ENCODE results near the gene PLIN3.
"Not testable (repeated sequence)": the region's sequence is repeated elsewhere in the genome, so short reads cannot be mapped to it uniquely, and the experiment has no call there.

The PLIN3 gene

GRCh38 chr19:4852484-4852883, 15.0 kb downstream of the PLIN3 start:
- H3K4me3 ChIP-seq (ENCODE audit: low read depth, low read length) = no peak overlapping the region
- TF ChIP-seq CTCF (IDR thresholded peaks at IDR 0.05; ENCODE audit: insufficient read depth, low read depth, low read length, missing control alignments) = no peak

GRCh38 chr19:4851551-4852290, 15.7 kb downstream of the PLIN3 start:
- H3K4me3 ChIP-seq (ENCODE audit: low read depth, low read length) = no peak overlapping the region
- DNase-seq (ENCODE audit: low read depth) = peak; percentile 85
- peak; percentile 93 for TF ChIP-seq CTCF (IDR thresholded peaks at IDR 0.05; ENCODE audit: insufficient read depth, low read depth, low read length, missing control alignments)

More at GRCh38 chr19:4852484-4852883, 15.0 kb downstream of the PLIN3 start:
- no peak for DNase-seq (ENCODE audit: low read depth)

- TF ChIP-seq CTCF (IDR thresholded peaks at IDR 0.05; ENCODE audit: insufficient read depth, low read depth, low read length, missing control alignments) = no peak
- no peak overlapping the region for H3K4me3 ChIP-seq (ENCODE audit: low read depth, low read length)
- no peak for DNase-seq (ENCODE audit: low read depth)
Observed at GRCh38 chr19:4849019-4849418, 18.4 kb downstream of the PLIN3 start.

- DNase-seq (ENCODE audit: low read depth) = no peak
- no peak for TF ChIP-seq CTCF (IDR thresholded peaks at IDR 0.05; ENCODE audit: insufficient read depth, low read depth, low read length, missing control alignments)
- no peak overlapping the region for H3K4me3 ChIP-seq (ENCODE audit: low read depth, low read length)
Observed at GRCh38 chr19:4847190-4847973, 20.1 kb downstream of the PLIN3 start.

GRCh38 chr19:4845975-4846374, 21.5 kb downstream of the PLIN3 start:
- DNase-seq (ENCODE audit: low read depth); H3K4me3 ChIP-seq (ENCODE audit: low read depth, low read length): not testable (repeated sequence)

GRCh38 chr19:4844348-4845179, 22.9 kb downstream of the PLIN3 start:
- no peak overlapping the region for H3K4me3 ChIP-seq (ENCODE audit: low read depth, low read length)
- no peak for TF ChIP-seq CTCF (IDR thresholded peaks at IDR 0.05; ENCODE audit: insufficient read depth, low read depth, low read length, missing control alignments)
- no peak for DNase-seq (ENCODE audit: low read depth)

GRCh38 chr19:4843647-4843965, 23.9 kb downstream of the PLIN3 start:
- no peak for DNase-seq (ENCODE audit: low read depth)
- no peak overlapping the region for H3K4me3 ChIP-seq (ENCODE audit: low read depth, low read length)
- no peak for TF ChIP-seq CTCF (IDR thresholded peaks at IDR 0.05; ENCODE audit: insufficient read depth, low read depth, low read length, missing control alignments)
